ENCODE results near the gene IL13.
"Not testable (repeated sequence)": the region's sequence is repeated elsewhere in the genome, so short reads cannot be mapped to it uniquely, and the experiment has no call there.

The IL13 gene

DNA sequence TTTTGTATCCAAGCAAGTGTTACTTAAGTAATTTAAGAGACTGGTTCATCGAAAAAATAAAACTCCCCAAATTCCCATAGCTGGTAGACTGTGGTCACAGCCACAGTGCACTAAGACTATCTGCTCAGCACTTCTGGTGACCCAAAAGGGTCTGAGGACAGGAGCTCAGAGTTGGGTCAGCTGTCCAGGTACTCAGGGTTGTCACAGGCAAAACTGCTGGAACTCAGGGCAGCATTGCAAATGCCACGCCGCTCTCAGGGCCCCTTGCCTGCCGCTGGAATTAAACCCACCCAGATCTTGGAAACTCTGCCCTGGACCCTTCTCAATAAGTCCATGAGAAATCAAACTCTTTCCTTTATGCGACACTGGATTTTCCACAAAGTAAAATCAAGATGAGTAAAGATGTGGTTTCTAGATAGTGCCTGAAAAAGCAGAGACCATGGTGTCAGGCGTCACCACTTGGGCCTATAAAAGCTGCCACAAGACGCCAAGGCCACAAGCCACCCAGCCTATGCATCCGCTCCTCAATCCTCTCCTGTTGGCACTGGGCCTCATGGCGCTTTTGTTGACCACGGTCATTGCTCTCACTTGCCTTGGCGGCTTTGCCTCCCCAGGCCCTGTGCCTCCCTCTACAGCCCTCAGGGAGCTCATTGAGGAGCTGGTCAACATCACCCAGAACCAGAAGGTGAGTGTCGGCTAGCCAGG, at the start of gene IL13:
Gene IL13, plus strand, starts transcription at position 498 of the 705 bp plus-strand sequence. Its CDS starts 14 bp downstream, at position 512.
- no peak for DNase-seq

DNA sequence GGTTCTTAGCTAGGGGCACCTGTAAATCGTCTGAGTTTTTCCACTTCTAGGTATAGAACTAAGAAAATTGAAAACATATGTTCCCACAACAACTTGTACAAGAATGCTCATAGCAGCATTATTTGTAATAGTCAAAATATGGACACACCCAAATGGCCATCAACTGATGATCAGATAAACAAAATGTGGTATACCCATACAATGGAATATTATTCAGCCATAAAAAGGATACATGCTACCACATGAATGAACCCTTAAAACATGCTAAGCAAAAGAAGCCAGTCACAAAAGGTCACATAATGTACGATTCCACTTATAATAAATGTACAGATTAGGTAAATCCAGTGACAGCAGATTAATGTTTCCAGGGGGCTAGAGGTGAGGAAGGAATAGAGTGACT, 46.0 kb upstream of the IL13 start:
- no peak for DNase-seq

DNA sequence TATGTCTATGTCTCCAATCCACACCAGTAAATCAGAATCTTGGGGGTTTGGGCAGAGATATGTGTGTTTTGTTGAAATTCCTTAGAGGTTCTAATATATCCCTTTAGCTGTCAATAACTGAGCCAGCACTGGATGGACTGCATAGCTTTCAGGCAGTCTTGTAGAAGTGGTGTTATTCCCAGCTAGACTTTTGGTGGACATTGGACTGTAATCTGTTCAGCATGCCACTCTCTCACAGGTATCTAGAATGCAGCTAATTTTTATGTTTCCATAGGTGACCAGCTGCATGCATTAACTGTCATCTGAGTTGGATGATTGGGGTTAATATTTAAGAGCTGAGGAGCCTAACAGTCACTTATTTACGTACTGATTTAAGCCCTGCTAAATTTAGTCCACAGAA, 45.1 kb upstream of the IL13 start:
- DNase-seq, result no peak

- DNase-seq, result no peak
Measured at GRCh38 chr5:132621699-132622098, 36.3 kb upstream of the IL13 start.

DNA sequence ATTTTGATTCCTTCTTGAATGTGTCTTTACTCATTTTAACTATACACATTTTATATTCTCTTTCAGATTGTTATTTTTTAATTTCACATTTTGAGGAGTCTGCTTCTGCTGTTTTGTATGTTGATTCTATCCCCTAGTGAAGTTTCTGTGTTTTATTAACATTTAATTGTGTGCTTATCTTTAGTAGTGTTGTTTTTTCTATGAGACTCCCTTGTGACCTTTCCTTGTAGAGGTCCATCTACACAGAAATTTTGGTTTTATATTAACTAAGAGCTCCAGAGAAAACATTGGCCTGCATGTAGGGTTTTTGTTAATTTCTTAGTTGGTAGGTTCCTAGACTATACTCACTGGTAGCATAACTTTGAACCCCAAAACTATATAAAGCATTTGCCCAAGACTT, 35.4 kb upstream of the IL13 start:
- DNase-seq, result no peak

DNA sequence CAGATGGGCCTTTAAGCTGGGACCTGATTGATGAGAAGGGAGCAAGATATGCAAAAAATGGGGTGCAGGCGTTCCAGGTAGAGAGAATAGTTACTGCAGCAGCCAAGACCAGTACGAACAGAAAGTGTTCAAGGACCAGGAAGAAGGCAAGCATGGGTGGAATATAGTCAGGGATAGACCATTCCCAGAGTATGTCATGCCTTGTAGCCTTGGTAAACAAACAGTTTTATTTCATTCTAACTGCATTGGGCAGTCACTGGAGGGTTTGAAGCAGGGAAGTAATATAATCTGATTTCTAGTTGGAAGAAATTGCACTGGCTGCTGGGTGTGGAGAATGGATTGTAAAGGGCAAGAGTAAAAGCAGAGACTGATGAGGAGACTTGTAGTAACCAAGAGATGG, 30.5 kb upstream of the IL13 start:
- no peak for DNase-seq

GRCh38 chr5:132628814-132629213, 29.2 kb upstream of the IL13 start:
- DNase-seq, result no peak

DNA sequence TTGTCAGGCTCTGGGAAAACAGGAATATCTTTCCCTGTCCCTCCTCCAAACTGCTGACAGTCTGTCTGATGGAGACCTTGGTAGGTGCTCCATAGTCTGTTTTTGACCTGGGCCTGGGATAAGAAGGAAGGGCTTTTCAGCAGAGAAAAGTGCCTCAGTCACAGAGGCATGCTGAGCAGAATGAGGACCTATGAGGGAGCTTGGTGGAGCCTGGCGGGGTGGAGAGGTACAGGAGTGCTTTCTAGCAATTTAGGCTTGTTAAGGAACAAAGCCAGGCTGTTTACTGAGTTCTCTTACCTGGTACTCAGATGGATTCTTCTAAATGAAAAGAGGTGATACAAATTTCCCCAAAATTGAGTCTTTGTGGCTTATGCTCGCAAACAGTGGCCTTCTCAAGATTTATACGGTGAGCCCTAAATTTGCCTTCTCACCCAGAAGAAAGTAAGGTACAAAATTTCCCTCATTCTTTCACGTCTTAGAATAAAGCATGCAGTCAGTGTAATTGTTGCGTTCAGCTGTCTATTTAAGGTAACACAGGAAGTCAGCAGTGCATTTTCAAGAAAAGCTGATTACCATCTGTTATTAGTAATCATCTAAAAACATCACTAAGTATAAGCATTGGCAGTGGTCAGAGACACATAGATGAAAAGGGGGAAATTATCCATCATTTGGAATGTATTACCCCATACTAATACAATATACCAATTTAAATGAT, 28.6 kb upstream of the IL13 start:
- no peak for DNase-seq

DNA sequence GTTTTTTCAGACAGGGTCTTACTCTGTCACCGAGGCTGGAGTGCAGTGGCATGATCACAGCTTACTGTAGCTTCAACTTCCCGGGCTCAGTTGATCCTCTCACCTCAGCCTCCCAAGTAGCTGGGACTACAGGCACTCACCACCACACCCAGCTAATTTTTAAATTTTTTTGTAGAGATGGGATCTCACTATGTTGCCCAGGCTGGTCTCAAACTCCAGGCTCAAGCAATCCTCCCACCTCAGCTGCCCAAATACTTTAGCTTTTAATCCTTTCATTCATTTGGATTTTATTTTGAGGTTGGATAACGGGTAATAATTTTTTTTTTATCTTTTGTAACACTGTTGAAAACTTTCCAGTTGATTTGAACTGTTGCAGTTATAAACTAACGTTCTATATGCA, 24.4 kb upstream of the IL13 start:
- not testable (repeated sequence) for DNase-seq

DNA sequence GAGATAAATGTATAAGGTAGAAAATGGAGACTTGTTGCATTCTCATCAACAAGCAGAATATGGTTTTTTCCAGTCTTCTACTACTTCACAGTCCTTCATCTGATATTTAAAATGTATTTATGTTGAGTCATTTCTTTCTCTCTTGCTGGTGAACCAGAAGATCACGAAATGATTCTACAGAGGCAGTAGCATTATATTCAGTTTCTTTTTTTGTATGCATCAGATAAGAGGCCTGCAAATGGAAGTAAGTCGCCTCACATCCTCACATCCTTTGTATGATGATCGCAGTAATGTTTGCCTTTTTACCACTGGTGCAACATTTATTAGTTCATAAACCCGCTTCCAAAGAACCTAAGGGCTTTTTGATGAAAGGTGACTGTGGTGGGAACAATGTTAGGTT, 22.1 kb upstream of the IL13 start:
- DNase-seq, result no peak

- no peak for DNase-seq
Measured at GRCh38 chr5:132637241-132637640, 20.7 kb upstream of the IL13 start.

GRCh38 chr5:132639706-132640130, 18.3 kb upstream of the IL13 start:
- no peak for DNase-seq

DNA sequence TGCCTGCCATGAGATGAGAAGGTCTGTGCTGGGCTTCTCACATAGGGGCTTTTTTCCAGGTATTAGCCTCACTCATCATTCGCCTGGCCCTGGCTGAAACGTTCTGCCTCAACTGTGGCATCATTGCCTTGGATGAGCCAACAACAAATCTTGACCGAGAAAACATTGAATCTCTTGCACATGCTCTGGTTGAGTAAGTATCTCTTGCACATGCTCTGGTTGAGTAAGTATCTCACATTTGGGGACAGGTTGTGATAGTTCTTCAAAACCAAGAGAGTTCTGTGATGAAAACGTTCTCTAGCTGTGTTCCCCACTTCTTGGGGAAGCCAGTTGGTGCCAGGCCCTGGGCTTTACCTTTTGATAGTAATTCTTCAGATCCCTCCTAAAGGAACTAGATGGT, 17.4 kb upstream of the IL13 start:
- DNase-seq, result no peak

DNA sequence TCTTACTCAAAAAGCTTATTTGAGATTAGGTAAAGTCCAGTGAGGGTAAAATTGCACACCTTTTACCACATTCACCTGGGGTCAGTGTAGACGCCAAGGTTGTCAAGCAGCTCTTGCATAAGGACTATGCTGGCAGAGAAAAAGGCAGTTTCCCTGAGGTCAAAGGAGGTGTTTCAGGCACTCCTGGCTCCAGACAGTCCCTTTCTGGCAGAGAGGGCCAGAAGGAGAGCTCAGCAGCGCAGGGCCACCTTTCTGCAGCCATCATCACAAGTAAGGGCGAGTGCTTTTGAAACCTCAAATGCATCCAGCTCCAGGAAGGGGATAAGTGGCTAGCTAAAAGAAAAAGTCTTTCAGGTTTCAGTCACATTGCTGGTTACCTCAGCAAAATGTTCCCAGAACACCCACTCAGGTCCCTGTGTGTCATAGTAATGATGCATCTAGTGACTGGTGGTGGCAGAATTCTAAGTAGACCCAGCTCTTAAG, 16.7 kb upstream of the IL13 start:
- DNase-seq, result no peak

DNA sequence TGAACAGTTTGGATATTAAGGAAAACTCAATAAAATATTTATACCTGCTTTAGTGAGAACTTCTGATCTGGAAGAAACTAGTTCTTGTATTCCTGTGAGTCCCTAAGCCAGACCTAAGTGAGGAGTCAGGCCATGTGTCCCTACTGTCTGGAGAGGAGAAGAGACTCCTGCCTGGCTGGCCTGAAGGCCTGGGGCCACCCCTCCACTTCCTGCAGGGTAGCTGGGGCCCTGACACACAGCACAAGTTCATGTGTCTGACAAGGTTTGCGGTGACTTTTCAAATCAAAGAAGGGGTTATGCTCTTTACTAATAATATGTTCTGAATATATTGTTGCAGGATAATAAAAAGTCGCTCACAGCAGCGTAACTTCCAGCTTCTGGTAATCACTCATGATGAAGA, 16.1 kb upstream of the IL13 start:
- no peak for DNase-seq

GRCh38 chr5:132644177-132644576, 13.8 kb upstream of the IL13 start:
- no peak for DNase-seq

DNA sequence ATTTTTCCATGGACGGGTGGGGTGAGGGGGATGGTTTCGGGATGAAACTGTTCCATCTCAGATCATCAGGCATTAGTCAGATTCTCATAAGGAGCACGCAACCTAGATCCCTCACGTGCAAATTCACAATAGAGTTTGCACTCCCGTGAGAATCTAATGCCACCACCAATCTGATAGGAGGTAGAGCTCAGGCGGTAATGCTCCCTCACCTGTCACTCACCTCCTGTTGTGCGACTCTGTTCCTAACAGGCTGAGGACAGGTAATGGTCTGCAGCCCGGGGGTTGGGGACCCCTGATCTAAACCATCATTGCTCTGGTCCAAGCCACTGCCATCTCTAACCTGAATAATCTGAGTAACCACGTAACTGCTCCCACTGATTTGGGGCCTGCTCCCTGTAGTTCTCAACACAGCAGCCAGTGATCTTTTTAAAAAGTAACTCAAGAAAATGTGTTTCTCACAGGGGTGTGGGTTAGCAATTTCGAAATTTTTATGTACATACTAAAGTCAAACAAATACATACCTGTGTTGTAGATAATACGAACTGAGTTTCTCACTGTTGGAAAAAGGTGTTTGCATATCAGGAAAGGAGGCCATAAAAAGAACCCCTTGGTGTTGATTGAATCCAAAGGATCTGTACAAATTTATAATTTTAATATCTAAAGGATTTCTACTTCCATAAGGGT, 11.2 kb upstream of the IL13 start:
- DNase-seq, result no peak

- no peak for DNase-seq
Measured at GRCh38 chr5:132647473-132647872, 10.5 kb upstream of the IL13 start.

DNA sequence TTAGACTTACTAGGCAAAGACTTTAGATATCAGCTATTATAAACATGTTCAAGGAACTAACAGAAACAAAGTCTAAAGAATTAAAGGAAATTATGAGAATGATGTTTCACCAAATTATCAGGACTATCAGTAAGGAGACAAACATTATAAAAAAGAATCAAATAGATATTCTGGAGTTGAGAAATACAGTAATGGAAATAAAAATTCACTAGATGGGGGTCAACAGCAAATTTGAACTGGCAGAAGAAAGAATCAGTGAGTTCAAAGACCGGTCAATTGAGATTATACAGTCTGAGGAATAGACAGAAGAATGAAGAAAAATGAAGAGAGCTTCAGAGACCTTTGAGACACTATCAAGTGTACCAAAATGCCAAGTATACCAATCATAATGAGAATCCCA, 9.6 kb upstream of the IL13 start:
- no peak for DNase-seq

DNA sequence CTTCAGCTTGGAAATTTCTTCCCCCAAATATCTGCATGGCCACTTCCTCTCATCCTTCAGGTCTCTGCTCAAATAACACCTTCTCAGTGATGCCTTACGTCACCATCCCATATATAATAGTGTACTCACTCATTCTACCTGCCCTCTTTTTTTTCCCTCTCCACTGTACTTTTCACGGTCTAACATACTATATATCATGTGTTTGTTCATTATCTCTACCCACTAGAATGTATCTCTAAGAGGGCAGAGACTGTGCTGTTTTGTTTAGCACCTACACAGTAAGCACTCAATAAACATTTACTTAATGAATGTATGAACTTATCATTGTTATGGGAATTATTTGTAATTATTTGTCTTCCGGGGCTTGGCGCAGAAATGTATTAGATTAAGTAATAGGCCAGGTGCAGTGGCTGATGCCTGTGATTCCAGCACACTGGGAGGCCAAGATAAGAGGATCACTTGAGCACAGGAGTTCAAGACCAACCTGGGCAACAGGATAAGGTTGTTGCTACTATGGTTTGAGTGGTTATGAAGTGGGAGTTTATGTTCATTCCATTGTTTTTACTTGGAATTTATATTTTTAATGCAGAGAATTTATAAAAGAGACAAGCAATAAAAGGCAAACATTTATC, 6.0 kb upstream of the IL13 start:
- DNase-seq, result no peak

DNA sequence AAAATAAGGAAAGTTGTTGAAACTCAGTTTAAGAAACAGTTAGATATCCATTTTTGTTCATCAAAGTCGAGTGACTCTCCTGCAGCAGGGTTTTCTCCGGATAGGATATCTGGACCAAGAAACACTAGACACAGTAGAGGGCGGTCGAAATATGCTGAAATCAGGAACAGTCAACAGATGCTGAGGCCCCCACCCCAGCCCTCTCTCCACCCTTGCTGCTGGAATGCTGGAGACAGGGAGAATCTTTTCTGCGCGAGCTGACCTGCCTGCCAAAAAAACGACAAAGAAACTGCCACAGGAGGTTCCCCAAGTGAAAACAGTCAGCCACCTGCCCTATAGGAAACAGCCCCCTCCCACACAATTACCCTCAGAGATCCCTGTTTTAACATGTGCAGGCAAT, 4.3 kb upstream of the IL13 start:
- no peak for DNase-seq

DNA sequence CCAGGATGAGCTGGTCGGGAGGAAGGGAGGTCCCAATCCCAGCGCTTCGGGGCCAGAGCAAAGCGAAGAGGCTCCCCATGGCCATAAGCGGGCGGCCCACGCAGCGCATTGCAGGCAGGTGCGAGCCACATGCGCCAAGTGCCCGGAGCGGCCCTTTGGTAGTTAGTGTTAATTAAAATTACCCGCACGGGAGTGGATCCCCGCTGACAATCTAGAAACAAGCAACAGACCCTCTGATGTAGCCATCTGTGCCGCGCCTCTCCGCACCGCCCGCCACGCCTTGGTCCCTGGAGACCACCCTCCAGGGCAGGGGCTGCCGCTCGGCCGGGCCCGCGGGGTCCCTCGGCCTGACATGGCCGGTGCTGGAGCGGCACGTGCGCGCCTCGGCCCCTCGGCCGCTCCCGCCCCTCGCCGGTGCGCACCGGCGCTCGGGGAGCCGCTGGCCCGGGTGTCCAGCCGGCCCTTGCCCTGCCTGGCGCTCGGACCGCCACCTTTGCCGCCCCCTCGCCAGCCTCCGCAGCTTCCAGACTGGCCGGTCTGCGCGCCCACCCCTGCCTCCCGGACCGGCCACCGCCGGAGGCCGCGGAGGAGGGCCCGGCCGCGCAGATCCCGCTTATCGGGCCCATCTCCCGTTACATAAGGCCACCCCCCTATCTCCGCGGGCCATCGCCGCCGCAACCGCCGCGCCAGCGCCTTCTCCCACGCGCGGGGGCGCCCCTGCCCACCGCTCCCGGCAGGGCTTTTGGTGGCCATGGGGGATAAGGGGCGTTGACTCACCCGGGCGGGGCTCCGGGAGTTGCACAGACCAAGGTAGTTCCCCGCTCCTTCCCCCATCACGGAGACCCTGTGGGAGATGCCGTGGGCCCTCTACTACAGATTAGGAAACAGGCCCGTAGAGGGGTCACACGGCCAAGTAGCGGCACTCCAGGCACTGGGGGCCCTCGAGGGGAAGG, 1.9 kb upstream of the IL13 start:
- no peak for DNase-seq
